Glutamatergic neuron (in vitro differentiated cells): ENCODE results near the gene KCTD6. TPM values are rescaled to one million over a fixed set of nuclear protein-coding genes. Genes with fewer than 3 reads are reported as not detected.
A peak's percentile ranks its signal among the peaks of the same experiment; 100 is the strongest.

Source experiments
- DNase-seq: peaks from one replicate; pipeline ENCODE4 v3.0.0; 2022
- H3K27ac Mint-ChIP-seq: one replicate; pipeline ENCODE4 v1.8.0; 2020; ENCODE audit warnings: mild to moderate bottlenecking, mixed read lengths, inconsistent platforms; ENCODE audit not compliant: unreplicated experiment
- H3K27me3 Mint-ChIP-seq: one replicate; pipeline ENCODE4 v1.8.0; 2020; ENCODE audit warnings: mild to moderate bottlenecking, moderate library complexity, mixed read lengths, inconsistent platforms; ENCODE audit not compliant: unreplicated experiment
- H3K36me3 Mint-ChIP-seq: one replicate; pipeline ENCODE4 v1.8.0; 2020; ENCODE audit warnings: mild to moderate bottlenecking, mixed read lengths, inconsistent platforms; ENCODE audit not compliant: unreplicated experiment
- H3K4me1 Mint-ChIP-seq: one replicate; pipeline ENCODE4 v1.8.0; 2020; ENCODE audit warnings: mild to moderate bottlenecking, low read depth, mixed read lengths, inconsistent platforms; ENCODE audit not compliant: unreplicated experiment
- H3K4me3 Mint-ChIP-seq: one replicate; pipeline ENCODE4 v1.8.0; 2020; ENCODE audit warnings: mild to moderate bottlenecking, mixed read lengths, inconsistent platforms; ENCODE audit not compliant: unreplicated experiment
- H3K9me3 Mint-ChIP-seq: one replicate; pipeline ENCODE4 v1.8.0; 2020; ENCODE audit warnings: mild to moderate bottlenecking, moderate library complexity, mixed read lengths, inconsistent platforms; ENCODE audit not compliant: unreplicated experiment
- total RNA-seq: library from RNA; stranded (reverse); fragmentation: NEBNext Ultra II Directional; extraction: Animal tissue kit (Norgen Biotek cat#: 25700); gene quantifications from one replicate; pipeline ENCODE4 v1.2.1, GENCODE V29; 2021; ENCODE audit not compliant: unreplicated experiment
- TF ChIP-seq, protein P1 (sequence below): fragments of 200-600 bp; sonication (generic); IDR thresholded peaks from one replicate; pipeline ENCODE4 v1.5.0; 2021; ENCODE audit not compliant: partially characterized antibody, unreplicated experiment

KCTD6 gene
- total RNA-seq, 1 donor from 2014 or later = 21.1 TPM

DNA sequence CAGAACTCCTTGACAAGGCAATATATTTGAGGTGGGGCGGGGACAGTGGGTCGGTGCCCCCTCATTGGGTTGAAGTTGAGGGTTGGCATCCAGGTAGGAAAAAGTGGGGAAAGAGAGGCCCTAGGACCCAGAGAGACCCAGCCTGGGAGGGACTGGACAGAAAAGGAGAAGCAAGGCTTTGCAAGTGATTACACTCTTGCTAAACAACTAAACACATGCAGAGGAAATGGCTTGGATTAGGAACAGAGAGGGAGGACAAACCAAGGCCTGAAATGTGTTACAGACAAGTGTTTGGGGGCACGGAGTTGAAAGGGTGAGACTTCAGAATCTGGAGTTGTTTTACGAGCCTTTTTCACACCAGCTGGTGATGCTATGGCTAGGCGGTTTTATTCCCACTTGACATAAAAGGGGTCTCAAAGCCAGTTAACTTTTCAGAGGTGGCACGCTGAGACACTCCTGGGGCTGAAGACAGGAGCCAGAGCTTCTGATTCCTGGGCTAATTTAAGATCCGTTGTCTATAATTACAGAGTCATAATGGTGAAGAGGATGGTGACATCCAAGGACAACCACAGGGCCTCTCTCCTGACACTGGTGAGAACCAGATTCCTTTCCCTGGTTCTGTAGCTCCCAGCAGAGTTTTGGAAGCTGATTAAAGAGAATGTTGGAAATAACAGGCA lies 7.7 kb upstream of the KCTD6 start:
- peaks cover 10% of the 10 kb centered on the region for H3K27me3 Mint-ChIP-seq
- DNase-seq = no peak
- TF ChIP-seq, protein P1, sequence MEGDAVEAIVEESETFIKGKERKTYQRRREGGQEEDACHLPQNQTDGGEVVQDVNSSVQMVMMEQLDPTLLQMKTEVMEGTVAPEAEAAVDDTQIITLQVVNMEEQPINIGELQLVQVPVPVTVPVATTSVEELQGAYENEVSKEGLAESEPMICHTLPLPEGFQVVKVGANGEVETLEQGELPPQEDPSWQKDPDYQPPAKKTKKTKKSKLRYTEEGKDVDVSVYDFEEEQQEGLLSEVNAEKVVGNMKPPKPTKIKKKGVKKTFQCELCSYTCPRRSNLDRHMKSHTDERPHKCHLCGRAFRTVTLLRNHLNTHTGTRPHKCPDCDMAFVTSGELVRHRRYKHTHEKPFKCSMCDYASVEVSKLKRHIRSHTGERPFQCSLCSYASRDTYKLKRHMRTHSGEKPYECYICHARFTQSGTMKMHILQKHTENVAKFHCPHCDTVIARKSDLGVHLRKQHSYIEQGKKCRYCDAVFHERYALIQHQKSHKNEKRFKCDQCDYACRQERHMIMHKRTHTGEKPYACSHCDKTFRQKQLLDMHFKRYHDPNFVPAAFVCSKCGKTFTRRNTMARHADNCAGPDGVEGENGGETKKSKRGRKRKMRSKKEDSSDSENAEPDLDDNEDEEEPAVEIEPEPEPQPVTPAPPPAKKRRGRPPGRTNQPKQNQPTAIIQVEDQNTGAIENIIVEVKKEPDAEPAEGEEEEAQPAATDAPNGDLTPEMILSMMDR = no peak
- H3K9me3 Mint-ChIP-seq = peaks cover 6% of the 10 kb centered on the region
- no peak overlapping the region for H3K27ac Mint-ChIP-seq
- no peak overlapping the region for H3K4me3 Mint-ChIP-seq
- H3K4me1 Mint-ChIP-seq = peaks cover 11% of the 10 kb centered on the region
- H3K36me3 Mint-ChIP-seq = peaks cover under 1% of the 10 kb centered on the region

DNA sequence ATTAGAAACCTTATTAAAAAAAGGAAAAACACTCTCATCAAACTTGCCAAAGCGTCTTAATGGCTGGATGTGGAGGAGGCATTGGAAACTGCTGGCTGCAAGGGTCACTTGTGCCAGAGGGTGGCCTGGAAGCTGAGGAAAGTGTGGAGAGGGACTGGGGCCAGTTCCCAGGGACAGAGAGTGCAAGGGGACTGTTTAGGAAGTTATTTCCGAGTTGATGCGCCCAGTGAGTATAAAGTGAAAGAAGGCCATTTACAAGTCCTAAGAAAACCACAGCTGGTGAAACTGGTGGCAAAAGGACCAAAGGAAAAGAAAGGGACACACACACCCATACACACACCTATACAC lies 7.2 kb upstream of the KCTD6 start:
- Mint-ChIP-seq H3K4me3 (no peak overlapping the region), H3K4me1 (peaks cover 11% of the 10 kb centered on the region), H3K27me3 (peaks cover 10% of the 10 kb centered on the region), H3K27ac (no peak overlapping the region), H3K9me3 (peaks cover 8% of the 10 kb centered on the region), H3K36me3 (no peaks in the 10 kb centered on the region)
- no peak for DNase-seq
- TF ChIP-seq, protein P1 = no peak

DNA sequence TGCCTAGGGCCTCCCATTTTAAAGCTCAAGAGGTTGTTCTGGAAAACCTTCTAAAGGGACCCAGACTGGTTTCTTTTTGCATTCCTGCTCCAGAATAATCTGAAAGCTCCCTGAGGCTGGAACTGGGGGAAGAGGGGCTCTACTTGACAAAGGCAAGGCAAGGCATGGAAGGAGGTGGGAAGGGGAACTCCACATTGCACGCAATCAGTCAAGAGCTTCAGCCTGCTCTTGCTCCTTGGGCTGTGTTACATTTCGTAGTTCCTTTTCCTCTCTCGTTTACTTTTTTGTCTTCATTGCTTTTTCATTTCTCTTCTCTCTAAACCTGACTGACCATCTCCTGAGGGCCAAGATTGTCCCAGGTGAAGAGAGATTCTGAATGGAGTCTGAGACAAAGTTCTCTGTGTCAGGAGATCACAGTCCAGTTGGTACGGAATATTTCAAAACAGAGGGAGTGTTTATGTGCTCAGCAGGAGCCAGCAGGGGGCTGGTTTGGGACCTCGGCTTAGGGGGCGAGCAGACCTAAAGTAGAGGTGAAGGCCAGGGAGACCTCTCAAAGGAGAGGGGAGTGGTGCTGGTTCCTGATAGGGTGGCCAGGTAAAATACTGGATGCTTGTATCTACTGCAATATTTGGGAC lies 6.0 kb upstream of the KCTD6 start:
- TF ChIP-seq, protein P1 = no peak
- Mint-ChIP-seq H3K4me1 (peaks cover 11% of the 10 kb centered on the region), H3K4me3 (no peak overlapping the region), H3K36me3 (no peaks in the 10 kb centered on the region), H3K27me3 (peaks cover 10% of the 10 kb centered on the region), H3K9me3 (peaks cover 9% of the 10 kb centered on the region), H3K27ac (no peak overlapping the region)
- DNase-seq = no peak

DNA sequence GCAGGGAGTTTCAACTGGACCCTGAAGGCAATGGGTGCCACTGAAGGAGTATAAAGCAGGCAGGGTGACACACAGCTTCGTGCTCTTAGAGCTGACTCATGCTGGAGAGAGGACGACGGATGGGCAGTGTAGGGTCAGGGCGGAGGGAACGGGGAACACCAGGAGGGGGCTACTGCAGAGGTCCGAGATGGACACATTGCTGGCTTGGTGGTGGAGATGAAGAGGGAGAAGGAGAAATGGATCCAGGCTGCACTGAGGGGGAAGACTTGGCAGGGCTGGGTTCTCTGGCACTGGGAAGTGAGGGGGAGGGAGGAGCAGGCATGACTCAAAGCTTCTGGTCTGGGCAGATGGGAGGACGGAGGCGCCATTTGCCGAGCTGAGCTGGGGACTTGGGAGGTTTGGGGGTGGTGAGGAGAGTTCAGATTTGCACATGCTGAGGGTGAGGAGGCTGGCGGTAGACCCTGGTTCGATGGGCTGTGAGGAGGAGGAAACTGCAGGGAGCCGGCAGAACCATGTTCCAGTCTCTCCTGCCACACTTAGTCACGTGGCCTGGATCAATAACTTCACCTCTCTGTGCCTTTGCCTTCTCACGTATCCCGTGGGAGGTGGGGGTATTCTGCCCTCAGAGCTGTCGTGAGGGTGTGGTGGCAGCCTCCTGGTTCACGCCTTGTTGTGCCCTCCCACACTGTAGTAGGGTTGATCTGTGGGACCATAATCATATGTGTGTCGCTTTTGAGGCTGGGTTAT lies 4.6 kb upstream of the KCTD6 start:
- Mint-ChIP-seq H3K27ac (peak overlapping the region; percentile 43), H3K4me3 (peak overlapping the region; percentile 31), H3K27me3 (peaks cover 12% of the 10 kb centered on the region), H3K4me1 (peaks cover 11% of the 10 kb centered on the region), H3K9me3 (peaks cover 11% of the 10 kb centered on the region), H3K36me3 (no peaks in the 10 kb centered on the region)
- DNase-seq = no peak
- TF ChIP-seq, protein P1 = no peak

DNA sequence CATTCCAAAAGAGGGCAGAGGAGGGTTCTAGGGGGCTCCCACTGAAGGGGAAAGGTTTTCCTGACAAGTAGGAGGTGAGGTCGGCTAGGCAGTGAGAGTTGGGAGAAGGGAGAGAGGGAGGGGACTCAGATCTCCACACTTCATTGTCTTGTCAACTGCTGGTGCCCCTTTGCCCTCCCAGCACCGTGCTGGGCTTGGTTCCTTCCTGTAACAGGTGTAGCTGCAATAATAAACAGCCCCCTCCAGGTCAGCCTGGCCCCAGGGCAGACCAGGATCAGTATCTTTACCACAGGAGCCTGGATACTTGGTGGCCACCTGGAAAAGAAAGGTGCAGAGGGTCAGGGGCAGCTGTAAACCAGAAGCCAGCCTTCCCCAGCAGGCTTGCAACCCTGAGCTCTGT lies 2.9 kb upstream of the KCTD6 start:
- peaks cover 14% of the 10 kb centered on the region for H3K9me3 Mint-ChIP-seq
- TF ChIP-seq, protein P1 = no peak
- peaks cover 13% of the 10 kb centered on the region for H3K27me3 Mint-ChIP-seq
- H3K4me3 Mint-ChIP-seq = no peak overlapping the region
- no peaks in the 10 kb centered on the region for H3K36me3 Mint-ChIP-seq
- peaks cover 23% of the 10 kb centered on the region for H3K4me1 Mint-ChIP-seq
- H3K27ac Mint-ChIP-seq = no peak overlapping the region
- no peak for DNase-seq
